Upper lobe of right lung (tissue), 1 donor: ENCODE data around the gene UBE2J2. TPM values are rescaled to one million over a fixed set of nuclear protein-coding genes. Genes with fewer than 3 reads are reported as not detected.

Experiments
- ATAC-seq: fragments of 200-7000 bp; cut with Tn5 transposase; one replicate; pipeline ENCODE4 v1.9.1; 2020; ENCODE audit warnings: mild to moderate bottlenecking, moderate library complexity
- DNase-seq: peaks from one replicate; pipeline ENCODE4 v3.0.0-alpha.2; 2020
- H3K27ac ChIP-seq: fragments of 200-600 bp; one replicate; pipeline ENCODE4 v1.8.0; 2022
- H3K27me3 ChIP-seq: fragments of 200-600 bp; one replicate; pipeline ENCODE4 v1.8.0; 2022; ENCODE audit warnings: mild to moderate bottlenecking
- H3K36me3 ChIP-seq: fragments of 200-600 bp; one replicate; pipeline ENCODE4 v1.8.0; 2022
- H3K4me1 ChIP-seq: fragments of 200-600 bp; one replicate; pipeline ENCODE4 v1.8.0; 2022
- H3K4me3 ChIP-seq: fragments of 200-600 bp; one replicate; pipeline ENCODE4 v1.8.0; 2022; ENCODE audit warnings: mild to moderate bottlenecking
- H3K9me3 ChIP-seq: fragments of 200-600 bp; one replicate; pipeline ENCODE4 v1.8.0; 2022
- intact Hi-C: fragments of 100-400 bp; cut with DNase I; formaldehyde crosslinking; loops from one replicate; pipeline ENCODE4 v1.11.0; 2022
- total RNA-seq: library from RNA; stranded (reverse); fragmentation: NEBNext Ultra II Directional; extraction: Animal tissue kit (Norgen Biotek cat#: 25700); gene quantifications from one replicate; pipeline ENCODE4 v1.2.1, GENCODE V29; 2021
- TF ChIP-seq, protein P1 (sequence below): fragments of 200-600 bp; IDR thresholded peaks from one replicate; pipeline ENCODE4 v1.8.0; 2022; ENCODE audit warnings: antibody characterized with exemption
- donor health status: DM: no; HTN: yes; CAD: no; lungs with severe emphysema.

UBE2J2 gene
- total RNA-seq, 1 donor from 2014 or later = 52.5 TPM

- peaks cover 41% of the 10 kb centered on the region for H3K4me1 ChIP-seq
- H3K4me3 ChIP-seq = peak overlapping the region; percentile 92
- peak; percentile 3 for ATAC-seq
- peak; percentile 83 for DNase-seq
- intact Hi-C loops = no loop called here
- H3K27me3 ChIP-seq = no peaks in the 10 kb centered on the region
- peak overlapping the region; percentile 74 for H3K27ac ChIP-seq
- peaks cover 19% of the 10 kb centered on the region for H3K36me3 ChIP-seq
- H3K9me3 ChIP-seq = no peaks in the 10 kb centered on the region
- TF ChIP-seq, protein P1, sequence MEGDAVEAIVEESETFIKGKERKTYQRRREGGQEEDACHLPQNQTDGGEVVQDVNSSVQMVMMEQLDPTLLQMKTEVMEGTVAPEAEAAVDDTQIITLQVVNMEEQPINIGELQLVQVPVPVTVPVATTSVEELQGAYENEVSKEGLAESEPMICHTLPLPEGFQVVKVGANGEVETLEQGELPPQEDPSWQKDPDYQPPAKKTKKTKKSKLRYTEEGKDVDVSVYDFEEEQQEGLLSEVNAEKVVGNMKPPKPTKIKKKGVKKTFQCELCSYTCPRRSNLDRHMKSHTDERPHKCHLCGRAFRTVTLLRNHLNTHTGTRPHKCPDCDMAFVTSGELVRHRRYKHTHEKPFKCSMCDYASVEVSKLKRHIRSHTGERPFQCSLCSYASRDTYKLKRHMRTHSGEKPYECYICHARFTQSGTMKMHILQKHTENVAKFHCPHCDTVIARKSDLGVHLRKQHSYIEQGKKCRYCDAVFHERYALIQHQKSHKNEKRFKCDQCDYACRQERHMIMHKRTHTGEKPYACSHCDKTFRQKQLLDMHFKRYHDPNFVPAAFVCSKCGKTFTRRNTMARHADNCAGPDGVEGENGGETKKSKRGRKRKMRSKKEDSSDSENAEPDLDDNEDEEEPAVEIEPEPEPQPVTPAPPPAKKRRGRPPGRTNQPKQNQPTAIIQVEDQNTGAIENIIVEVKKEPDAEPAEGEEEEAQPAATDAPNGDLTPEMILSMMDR = no peak
Observed at GRCh38 chr1:1307261-1307922, 33.7 kb upstream of the UBE2J2 start.

DNA sequence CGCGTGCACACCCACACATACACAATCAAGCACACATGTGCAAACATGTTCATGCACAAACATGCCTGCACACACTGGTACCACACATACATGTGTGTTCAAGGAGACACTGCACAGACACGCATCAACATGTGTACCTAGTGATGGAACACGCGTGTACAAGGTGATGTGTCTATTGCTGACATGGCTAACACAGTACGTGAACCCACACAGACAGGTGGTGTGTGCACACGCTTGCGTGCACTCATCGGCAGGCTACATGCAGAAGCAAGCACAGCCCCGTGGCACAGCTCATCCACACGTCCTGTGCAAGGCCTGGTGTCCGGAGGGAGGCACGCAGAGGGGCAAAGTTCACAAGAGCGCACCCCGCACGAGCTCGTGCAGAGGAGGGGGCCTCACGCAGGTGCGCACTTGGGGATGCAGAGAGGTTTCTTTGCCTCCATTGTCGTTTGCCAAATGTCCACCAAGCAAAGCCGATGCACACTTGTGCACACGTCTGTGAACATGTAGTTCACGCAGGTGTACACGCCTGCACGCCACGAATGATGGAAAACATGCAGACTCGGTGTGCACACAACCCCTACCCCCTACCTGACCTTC lies 33.1 kb upstream of the UBE2J2 start:
- TF ChIP-seq, protein P1 = no peak
- intact Hi-C loops = no loop called here
- peak overlapping the region; percentile 92 for H3K4me3 ChIP-seq
- H3K4me1 ChIP-seq = peaks cover 41% of the 10 kb centered on the region
- peaks cover 14% of the 10 kb centered on the region for H3K36me3 ChIP-seq
- H3K27me3 ChIP-seq = no peaks in the 10 kb centered on the region
- no peaks in the 10 kb centered on the region for H3K9me3 ChIP-seq
- ATAC-seq = no peak
- DNase-seq = no peak
- no peak overlapping the region for H3K27ac ChIP-seq

DNA sequence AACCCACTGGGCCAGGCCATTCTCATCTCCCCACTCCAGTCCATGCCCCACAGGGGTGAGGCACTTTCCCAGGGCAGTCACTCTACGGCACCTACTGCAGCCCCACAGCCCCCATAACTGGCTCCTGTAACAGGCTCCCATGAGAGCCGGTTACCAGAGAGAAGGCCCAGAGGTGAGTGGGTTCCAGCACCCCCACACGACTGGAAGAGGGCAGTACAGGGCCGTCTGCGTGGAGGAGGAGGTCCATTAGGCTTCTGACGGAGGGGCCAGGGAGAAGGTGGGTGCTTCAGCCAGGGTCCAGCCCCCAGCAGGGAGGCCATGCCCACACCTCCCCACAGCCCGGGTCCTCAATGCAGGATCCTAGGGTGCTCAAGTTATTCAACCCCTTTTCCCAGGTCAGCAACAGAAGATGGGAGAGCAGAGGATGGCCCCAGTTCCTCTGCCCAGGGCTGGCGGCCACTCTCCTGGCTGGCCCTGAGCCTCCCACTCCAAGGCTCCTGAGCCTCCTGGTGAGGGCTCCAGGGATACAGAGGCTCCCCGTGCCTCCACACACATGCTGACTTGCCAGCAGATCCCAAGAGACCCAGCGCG lies 32.5 kb upstream of the UBE2J2 start:
- ATAC-seq (no peak), DNase-seq (no peak)
- Histone ChIP-seq H3K4me1 (peaks cover 41% of the 10 kb centered on the region), H3K27ac (peak overlapping the region; percentile 52), H3K36me3 (peaks cover 8% of the 10 kb centered on the region), H3K9me3 (no peaks in the 10 kb centered on the region), H3K27me3 (no peaks in the 10 kb centered on the region), H3K4me3 (peak overlapping the region; percentile 92)
- intact Hi-C loops = no loop called here
- TF ChIP-seq, protein P1 = no peak

DNA sequence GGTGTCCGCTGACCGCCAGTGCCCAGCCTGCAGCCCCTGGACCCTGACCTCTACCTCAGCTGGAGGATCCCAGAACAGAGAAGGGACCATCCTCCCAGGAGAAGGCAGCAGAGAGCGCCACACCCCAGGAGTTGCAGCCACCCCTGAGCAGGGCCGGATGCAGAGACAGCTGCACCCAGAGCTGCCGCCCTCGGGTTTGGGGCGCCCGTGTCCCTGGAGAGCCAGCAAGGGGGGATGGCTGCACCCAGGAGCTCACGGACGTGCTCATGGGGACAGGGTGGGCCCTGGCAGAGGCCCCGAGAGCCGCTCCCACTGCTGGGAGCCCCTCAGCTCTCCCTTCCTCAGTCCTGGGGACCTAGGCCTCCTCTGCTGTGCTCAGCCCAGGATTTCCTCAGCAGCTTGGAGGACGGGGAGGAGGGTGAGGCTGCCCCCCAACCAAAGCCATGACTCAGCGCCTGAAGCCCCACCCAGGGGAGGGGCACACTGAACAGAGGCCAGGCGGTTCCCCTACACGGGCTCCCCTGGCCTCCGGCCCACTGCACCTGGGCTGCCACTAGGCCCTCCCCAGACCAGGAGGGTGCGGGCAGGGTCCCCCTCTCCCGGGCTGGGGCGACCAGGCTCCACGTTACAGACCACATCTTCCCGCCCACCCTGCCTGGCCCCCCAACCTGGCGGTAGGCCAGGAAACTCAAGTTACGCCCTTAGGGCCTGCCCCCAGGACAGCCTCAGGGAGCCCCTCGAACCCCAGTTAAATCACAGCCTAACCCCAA lies 31.8 kb upstream of the UBE2J2 start:
- Histone ChIP-seq H3K4me1 (peaks cover 41% of the 10 kb centered on the region), H3K4me3 (peak overlapping the region; percentile 92), H3K36me3 (peaks cover 4% of the 10 kb centered on the region), H3K9me3 (no peaks in the 10 kb centered on the region), H3K27me3 (no peaks in the 10 kb centered on the region), H3K27ac (peak overlapping the region; percentile 52)
- TF ChIP-seq, protein P1 = no peak
- ATAC-seq = peak; percentile 2
- no peak for DNase-seq
- intact Hi-C loops = no loop called here

DNA sequence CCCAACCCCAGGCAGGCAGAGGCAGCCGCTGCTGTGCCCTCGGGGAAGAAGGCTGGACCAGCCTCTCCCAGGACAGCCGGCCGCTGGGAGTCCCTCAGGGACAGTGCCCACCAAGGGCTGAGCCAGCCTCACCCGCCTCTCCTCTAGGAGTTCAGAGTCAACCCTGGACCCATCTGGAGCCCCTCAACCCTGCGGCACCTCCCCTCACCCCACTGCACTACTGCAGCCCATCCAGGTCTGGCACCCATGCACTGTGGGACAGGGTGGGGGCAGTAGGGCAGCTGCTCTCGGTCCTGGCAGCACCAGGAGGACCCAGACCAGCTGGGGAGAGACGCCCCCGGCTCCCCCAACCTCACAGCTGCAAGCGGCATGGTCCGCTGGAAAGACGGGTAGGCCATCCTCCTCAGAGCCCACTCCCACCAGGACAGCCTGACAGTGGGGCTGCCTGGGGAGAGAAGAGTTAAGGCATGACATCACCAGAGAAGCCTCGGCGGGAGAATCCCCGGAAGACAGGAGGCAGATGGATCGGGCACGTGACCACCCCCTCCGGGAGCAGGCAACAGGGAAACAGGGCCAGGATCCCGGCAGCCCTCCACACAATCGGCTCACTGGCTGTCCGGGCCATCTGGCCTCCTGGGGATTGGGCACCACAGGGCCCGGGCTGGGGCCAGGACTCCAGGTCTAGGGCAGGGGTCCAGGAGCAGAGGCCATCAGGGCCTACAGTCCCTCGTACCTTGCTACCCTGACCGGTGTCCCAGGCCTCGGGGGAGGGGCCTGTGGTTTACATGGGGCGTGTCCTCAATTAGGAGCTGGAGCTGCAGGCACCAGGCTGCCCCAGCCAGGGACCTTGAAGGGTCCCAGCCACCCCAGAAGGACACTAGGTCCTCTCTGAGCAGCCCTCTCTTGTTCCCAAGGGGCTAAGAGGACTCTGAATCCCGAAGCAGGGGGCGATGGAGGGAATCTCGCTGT lies 31.0 kb upstream of the UBE2J2 start:
- DNase-seq (no peak), ATAC-seq (no peak)
- intact Hi-C loops = no loop called here
- H3K27ac ChIP-seq = peak overlapping the region; percentile 52
- H3K36me3 ChIP-seq = no peaks in the 10 kb centered on the region
- H3K4me3 ChIP-seq = peak overlapping the region; percentile 92
- TF ChIP-seq, protein P1 = no peak
- peaks cover 37% of the 10 kb centered on the region for H3K4me1 ChIP-seq
- H3K27me3 ChIP-seq = no peaks in the 10 kb centered on the region
- H3K9me3 ChIP-seq = no peaks in the 10 kb centered on the region
